ENCODE data around the gene IL17RD.

- TF ChIP-seq CTCF (conservative IDR thresholded peaks at IDR 0.05 in 1 of 2, IDR thresholded peaks at IDR 0.05 in 1 of 2; ENCODE audit: extremely low read depth in 1 of 2, insufficient read depth in 1 of 2, low read depth in 1 of 2, low read length in 2 of 2) = peak; percentile 78 to 87
- no peak for TF ChIP-seq EZH2 (IDR thresholded peaks at IDR 0.05; ENCODE audit: borderline replicate concordance, low read length)
Measured at GRCh38 chr3:57100046-57100695, 65.0 kb downstream of the IL17RD start.

Data from mammary epithelial cell (primary cell).